Esophagus squamous epithelium (tissue), 4 donors: ENCODE measurements around the gene BTBD8.

Experiments
- POLR2A ChIP-seq, 4 donors: fragments of 450-650 bp; IDR thresholded peaks; one replicate each; pipeline ENCODE4 v1.6.1; 2017; ENCODE audit warnings: antibody characterized with exemption in 4 of 4, mild to moderate bottlenecking in 4 of 4, moderate library complexity in 3 of 4
- TF ChIP-seq, protein P1 (sequence below), 6 experiments: fragments of 450-650 bp in 4 of 6; fragments of 200-600 bp in 2 of 6; sonication (generic) in 2 of 6; IDR thresholded peaks; one replicate each; pipeline ENCODE4 v1.5.1; 2016 to 2019; ENCODE audit warnings: antibody characterized with exemption in 6 of 6, mild to moderate bottlenecking in 4 of 6, moderate library complexity in 4 of 6

DNA sequence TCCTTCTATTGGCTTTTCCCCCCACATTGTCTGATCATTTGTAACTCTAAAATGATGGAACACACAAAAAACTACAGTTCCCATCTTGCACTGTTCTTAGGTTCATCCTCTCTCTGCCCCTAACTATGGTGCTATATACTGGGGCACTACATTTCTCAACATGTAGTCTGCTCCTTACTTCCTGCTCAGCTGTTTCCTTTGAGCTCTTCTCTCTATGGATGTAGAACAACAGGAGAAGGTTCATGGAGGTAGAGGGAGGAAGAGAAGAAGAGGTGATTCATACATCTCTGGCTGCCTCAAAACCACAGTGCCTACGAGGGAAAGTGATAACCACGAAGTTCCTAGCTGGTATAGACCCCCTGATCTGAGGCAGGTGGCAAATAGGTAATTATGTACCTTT, 130.6 kb downstream of the BTBD8 start:
- TF ChIP-seq, protein P1, sequence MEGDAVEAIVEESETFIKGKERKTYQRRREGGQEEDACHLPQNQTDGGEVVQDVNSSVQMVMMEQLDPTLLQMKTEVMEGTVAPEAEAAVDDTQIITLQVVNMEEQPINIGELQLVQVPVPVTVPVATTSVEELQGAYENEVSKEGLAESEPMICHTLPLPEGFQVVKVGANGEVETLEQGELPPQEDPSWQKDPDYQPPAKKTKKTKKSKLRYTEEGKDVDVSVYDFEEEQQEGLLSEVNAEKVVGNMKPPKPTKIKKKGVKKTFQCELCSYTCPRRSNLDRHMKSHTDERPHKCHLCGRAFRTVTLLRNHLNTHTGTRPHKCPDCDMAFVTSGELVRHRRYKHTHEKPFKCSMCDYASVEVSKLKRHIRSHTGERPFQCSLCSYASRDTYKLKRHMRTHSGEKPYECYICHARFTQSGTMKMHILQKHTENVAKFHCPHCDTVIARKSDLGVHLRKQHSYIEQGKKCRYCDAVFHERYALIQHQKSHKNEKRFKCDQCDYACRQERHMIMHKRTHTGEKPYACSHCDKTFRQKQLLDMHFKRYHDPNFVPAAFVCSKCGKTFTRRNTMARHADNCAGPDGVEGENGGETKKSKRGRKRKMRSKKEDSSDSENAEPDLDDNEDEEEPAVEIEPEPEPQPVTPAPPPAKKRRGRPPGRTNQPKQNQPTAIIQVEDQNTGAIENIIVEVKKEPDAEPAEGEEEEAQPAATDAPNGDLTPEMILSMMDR (IDR thresholded peaks at IDR 0.05), result no peak
- TF ChIP-seq POLR2A (IDR thresholded peaks at IDR 0.05), result no peak
